Esophagus squamous epithelium (tissue), 5 donors: Measurements from ENCODE around the gene MAS1L. TPM values are rescaled to one million over a fixed set of nuclear protein-coding genes. Genes with fewer than 3 reads are reported as not detected.

ENCODE experiments used
- DNase-seq: peaks from one replicate; lab custom pipeline; 2025; lab: John Stamatoyannopoulos, UW
- H3K27ac ChIP-seq, 4 donors: fragments of 200-600 bp; sonication (generic); one replicate each; pipeline ENCODE4 v1.5.1; 2016 to 2019; ENCODE audit warnings: mild to moderate bottlenecking in 1 of 4
- H3K27me3 ChIP-seq, 4 donors: fragments of 200-600 bp; sonication (generic); 1 replicate in 3 of 4; 2 replicates in 1 of 4; pipeline versions ENCODE4 v1.5.1 to v1.6.0; 2017 to 2021; ENCODE audit warnings: antibody characterized with exemption in 1 of 4
- H3K36me3 ChIP-seq, 3 donors: fragments of 200-600 bp; sonication (generic); one replicate each; pipeline ENCODE4 v1.5.1; 2016 to 2019
- H3K4me1 ChIP-seq, 3 donors: fragments of 200-600 bp; sonication (generic); one replicate each; pipeline ENCODE4 v1.5.1; 2017 to 2019
- H3K4me3 ChIP-seq, 4 donors: fragments of 200-600 bp; sonication (generic); 1 replicate in 3 of 4; 2 replicates in 1 of 4; pipeline ENCODE4 v1.5.1; 2016 to 2019; ENCODE audit warnings: mild to moderate bottlenecking in 2 of 4, moderate library complexity in 1 of 4
- H3K9me3 ChIP-seq, 3 donors: fragments of 200-600 bp; sonication (generic); one replicate each; pipeline ENCODE4 v1.5.1; 2016 to 2019
- POLR2A ChIP-seq, 4 donors: fragments of 450-650 bp; IDR thresholded peaks; one replicate each; pipeline ENCODE4 v1.6.1; 2017; ENCODE audit warnings: antibody characterized with exemption in 4 of 4, mild to moderate bottlenecking in 4 of 4, moderate library complexity in 3 of 4
- WGBS, 2 donors: methylation state at CpG; one replicate each; pipeline ENCODE4 v1.1.5; 2018; 5-methylcytosine and 5-hydroxymethylcytosine counted together
- intact Hi-C: fragments of 100-400 bp; cut with DNase I; formaldehyde crosslinking; loops from one replicate; pipeline ENCODE4 v1.15.0; 2022
- total RNA-seq, 4 donors: library from RNA; depleted of rRNA; stranded (reverse); fragments of >200 nt; gene quantifications; one replicate each; pipeline ENCODE4 v1.1.0, GENCODE V29; 2016
- TF ChIP-seq, protein P1 (sequence below), 6 experiments: fragments of 450-650 bp in 4 of 6; fragments of 200-600 bp in 2 of 6; sonication (generic) in 2 of 6; IDR thresholded peaks; one replicate each; pipeline ENCODE4 v1.5.1; 2016 to 2019; ENCODE audit warnings: antibody characterized with exemption in 6 of 6, mild to moderate bottlenecking in 4 of 6, moderate library complexity in 4 of 6
- donor health status: DM: yes; HTN: yes; CAD: no.

MAS1L gene
- total RNA-seq, 4 donors from 2014 or later = not detected

DNA sequence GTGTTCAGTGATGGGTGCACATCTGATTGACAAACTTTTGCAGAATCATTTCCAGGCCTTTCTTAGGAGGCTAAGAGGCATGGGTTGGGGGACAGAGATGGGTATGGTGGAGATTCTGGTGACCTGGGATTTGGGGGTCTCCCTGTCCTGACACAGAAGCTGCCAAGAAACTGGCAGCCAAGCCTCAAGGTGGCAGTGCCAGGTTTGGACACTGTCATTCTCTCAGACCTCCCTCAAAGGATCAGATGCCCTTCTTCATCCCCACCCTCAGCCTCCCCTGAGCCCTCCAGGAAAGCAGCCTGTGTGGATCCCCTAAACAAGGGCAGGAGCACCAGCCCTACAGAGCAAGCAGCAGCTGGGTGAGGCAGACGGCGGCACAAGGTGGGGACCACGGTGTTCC is 18.1 kb upstream of the MAS1L start:
- no CpG with 5 or more reads among the region's 3 CpGs for WGBS, 2 donors
- peaks cover 0 to 11% (median 0%) of the 10 kb centered on the region in 4 donors for H3K27me3 ChIP-seq
- no peaks in the 10 kb centered on the region for H3K9me3 ChIP-seq
- DNase-seq = no peak
- no peaks in the 10 kb centered on the region for H3K36me3 ChIP-seq
- H3K4me3 ChIP-seq = no peak overlapping the region
- H3K27ac ChIP-seq = no peak overlapping the region
- no peaks in the 10 kb centered on the region for H3K4me1 ChIP-seq
- TF ChIP-seq, protein P1, sequence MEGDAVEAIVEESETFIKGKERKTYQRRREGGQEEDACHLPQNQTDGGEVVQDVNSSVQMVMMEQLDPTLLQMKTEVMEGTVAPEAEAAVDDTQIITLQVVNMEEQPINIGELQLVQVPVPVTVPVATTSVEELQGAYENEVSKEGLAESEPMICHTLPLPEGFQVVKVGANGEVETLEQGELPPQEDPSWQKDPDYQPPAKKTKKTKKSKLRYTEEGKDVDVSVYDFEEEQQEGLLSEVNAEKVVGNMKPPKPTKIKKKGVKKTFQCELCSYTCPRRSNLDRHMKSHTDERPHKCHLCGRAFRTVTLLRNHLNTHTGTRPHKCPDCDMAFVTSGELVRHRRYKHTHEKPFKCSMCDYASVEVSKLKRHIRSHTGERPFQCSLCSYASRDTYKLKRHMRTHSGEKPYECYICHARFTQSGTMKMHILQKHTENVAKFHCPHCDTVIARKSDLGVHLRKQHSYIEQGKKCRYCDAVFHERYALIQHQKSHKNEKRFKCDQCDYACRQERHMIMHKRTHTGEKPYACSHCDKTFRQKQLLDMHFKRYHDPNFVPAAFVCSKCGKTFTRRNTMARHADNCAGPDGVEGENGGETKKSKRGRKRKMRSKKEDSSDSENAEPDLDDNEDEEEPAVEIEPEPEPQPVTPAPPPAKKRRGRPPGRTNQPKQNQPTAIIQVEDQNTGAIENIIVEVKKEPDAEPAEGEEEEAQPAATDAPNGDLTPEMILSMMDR (IDR thresholded peaks at IDR 0.05) = no peak
- TF ChIP-seq POLR2A (IDR thresholded peaks at IDR 0.05) = no peak
- intact Hi-C loops = no loop called here

DNA sequence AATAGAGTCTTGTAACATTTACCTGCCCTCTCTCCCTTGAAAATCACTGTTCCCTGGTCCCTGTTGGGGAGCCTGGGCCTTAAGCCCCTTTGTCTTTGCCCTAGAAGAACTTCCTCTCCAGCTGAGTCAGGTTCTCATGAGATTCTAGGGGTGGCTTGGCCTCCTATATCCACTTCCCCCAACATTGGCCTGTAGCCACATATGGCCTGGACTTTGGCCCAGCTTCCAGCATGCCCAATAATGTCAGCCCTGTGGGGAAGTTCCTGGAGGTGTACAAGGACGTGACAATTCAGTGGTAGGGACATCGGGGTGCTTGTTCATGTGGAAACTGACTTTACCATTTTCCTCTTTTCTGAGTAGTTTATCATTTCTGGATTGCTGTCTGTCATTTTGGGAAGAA is 17.2 kb upstream of the MAS1L start:
- DNase-seq = no peak
- H3K27ac ChIP-seq = no peak overlapping the region
- no peaks in the 10 kb centered on the region for H3K4me1 ChIP-seq
- intact Hi-C loops = no loop called here
- H3K27me3 ChIP-seq = peaks cover 0 to 18% (median 0%) of the 10 kb centered on the region in 4 donors
- no peaks in the 10 kb centered on the region for H3K9me3 ChIP-seq
- no peaks in the 10 kb centered on the region for H3K36me3 ChIP-seq
- H3K4me3 ChIP-seq = no peak overlapping the region
- 76 to 100% methylated on average over 1 to 2 of the region's 2 CpGs for WGBS, 2 donors
- TF ChIP-seq, protein P1 (IDR thresholded peaks at IDR 0.05) = no peak
- TF ChIP-seq POLR2A (IDR thresholded peaks at IDR 0.05) = no peak

DNA sequence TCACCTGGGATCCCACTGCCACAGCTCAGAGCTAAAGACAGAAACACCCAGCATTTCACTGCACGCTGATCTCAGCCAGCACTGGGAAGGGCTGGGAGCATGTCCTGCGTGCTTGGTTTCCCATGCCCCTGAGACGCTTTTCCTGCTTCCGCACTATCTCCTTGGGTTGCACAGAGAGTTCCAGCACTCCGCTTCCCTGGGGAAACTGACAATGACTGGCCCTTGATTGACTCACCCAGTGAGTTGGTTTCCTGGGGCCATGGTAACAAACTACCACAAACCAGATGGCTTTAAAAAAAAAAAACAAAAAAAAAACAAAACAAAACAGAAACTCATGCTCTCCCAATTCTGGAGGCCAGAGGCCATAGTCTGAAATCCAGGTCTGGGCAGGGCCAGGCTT is 14.8 kb upstream of the MAS1L start:
- WGBS, 2 donors = 81 to 88% methylated on average over 4 to 5 of the region's 5 CpGs
- Histone ChIP-seq H3K36me3 (no peaks in the 10 kb centered on the region), H3K27ac (no peak overlapping the region), H3K27me3 (peaks cover 0 to 20% (median 0%) of the 10 kb centered on the region in 4 donors), H3K4me3 (no peak overlapping the region), H3K9me3 (no peaks in the 10 kb centered on the region), H3K4me1 (no peaks in the 10 kb centered on the region)
- intact Hi-C loops = no loop called here
- DNase-seq = no peak
- TF ChIP-seq POLR2A (IDR thresholded peaks at IDR 0.05) = no peak
- TF ChIP-seq, protein P1 (IDR thresholded peaks at IDR 0.05) = no peak

DNA sequence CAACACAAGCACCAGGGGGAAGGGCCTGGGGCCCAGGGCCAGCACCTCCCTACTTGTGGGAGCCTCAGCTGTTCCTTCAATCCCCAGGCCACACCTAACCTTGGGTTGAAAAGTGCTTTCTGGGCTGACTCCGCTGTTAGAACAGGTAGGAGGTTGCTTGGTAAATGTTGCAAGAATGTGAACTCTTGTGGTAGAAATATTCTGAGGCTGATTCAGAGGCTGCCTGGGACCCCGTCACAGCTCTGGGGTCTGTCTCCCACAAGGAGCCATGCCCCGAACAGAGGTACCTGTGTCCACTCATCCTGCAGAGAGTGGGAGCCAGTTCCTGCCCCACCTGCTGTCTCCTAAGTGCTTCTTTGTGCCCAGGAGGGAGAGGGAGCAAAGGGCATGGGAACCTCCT is 14.4 kb upstream of the MAS1L start:
- no peak for DNase-seq
- TF ChIP-seq POLR2A (IDR thresholded peaks at IDR 0.05) = no peak
- TF ChIP-seq, protein P1 (IDR thresholded peaks at IDR 0.05) = no peak
- H3K4me3 ChIP-seq = no peak overlapping the region
- H3K36me3 ChIP-seq = no peaks in the 10 kb centered on the region
- H3K4me1 ChIP-seq = no peaks in the 10 kb centered on the region
- intact Hi-C loops = no loop called here
- no peak overlapping the region for H3K27ac ChIP-seq
- peaks cover 0 to 20% (median 0%) of the 10 kb centered on the region in 4 donors for H3K27me3 ChIP-seq
- H3K9me3 ChIP-seq = no peaks in the 10 kb centered on the region
- WGBS, 2 donors = 60 to 92% methylated on average over 1 to 2 of the region's 3 CpGs

DNA sequence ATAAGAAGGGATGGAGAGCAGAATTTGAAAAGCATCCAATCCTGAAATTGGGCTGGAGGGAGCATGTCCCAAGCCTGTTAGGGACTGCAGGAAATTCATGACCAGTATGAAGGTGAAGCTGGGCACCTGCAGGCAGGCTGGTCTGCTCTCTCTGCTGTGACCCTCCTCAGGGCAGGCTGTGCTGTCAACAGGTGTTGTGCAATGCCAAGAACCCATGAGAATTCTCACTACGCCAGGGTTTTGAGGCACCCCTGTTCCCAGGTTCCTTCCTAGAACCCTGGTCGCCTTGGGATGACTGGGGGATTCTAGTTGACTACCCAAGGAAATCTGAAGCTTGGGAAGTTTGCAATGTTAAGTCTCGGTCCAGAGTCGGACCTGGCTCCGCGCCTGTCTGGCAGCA is 13.3 kb upstream of the MAS1L start:
- DNase-seq = no peak
- Histone ChIP-seq H3K4me1 (no peaks in the 10 kb centered on the region), H3K9me3 (no peaks in the 10 kb centered on the region), H3K4me3 (no peak overlapping the region), H3K27ac (no peak overlapping the region), H3K27me3 (peaks cover 0 to 20% (median 0%) of the 10 kb centered on the region in 4 donors), H3K36me3 (no peaks in the 10 kb centered on the region)
- no CpG with 5 or more reads among the region's 6 CpGs for WGBS, 2 donors
- intact Hi-C loops = no loop called here
- TF ChIP-seq, protein P1 (IDR thresholded peaks at IDR 0.05) = no peak
- TF ChIP-seq POLR2A (IDR thresholded peaks at IDR 0.05) = no peak
